ENCODE results near the gene PLEKHH3. TPM values are rescaled to one million over a fixed set of nuclear protein-coding genes. Genes with fewer than 3 reads are reported as not detected.

PLEKHH3 gene
- total and polyA plus RNA-seq, 2 of the 4 experiments (the other 2 are of a cell fraction) = 2.9 to 10.5 TPM

- TSS peak; percentile 96 for BruUV-seq (replicated peaks)
- dilution Hi-C loops (cut with HindIII; ENCODE audit: low sequenced_read_pairs, unreplicated experiment) = no loop called here
- Histone ChIP-seq H2AK9ac (replicated peaks; ENCODE audit: low read depth, low read length, poor library complexity) (peak overlapping the region; percentile 80), H2BK20ac (ENCODE audit: low read depth, low read length) (no peak overlapping the region), H3K27ac (ENCODE audit: insufficient read depth, low read length) (no peak overlapping the region), H2BK15ac (ENCODE audit: low read depth, low read length) (no peak overlapping the region), H3K9ac (ENCODE audit: low read depth, low read length) (no peak overlapping the region), H3K4me1 (ENCODE audit: control insufficient read depth, insufficient read depth, low read length) (peaks cover 3% of the 10 kb centered on the region; the same call in 1 of the 2 replicates), H3K14ac (replicated peaks; ENCODE audit: low read depth, low read length) (no peak overlapping the region), H4K8ac (ENCODE audit: low read depth in 2 of 2, low read length in 2 of 2) (peak overlapping the region in 1 of 2 experiments; percentile 19; a peak in 1 of 4 replicates), H2BK5ac (ENCODE audit: low read depth, low read length, poor library complexity, severe bottlenecking) (no peak overlapping the region), H3K56ac (ENCODE audit: extremely low read depth, insufficient read depth, low read length) (no peak overlapping the region), H4K5ac (ENCODE audit: low read depth, low read length) (no peak overlapping the region), H3K9me3 (ENCODE audit: control insufficient read depth, insufficient read depth, low read length) (no peaks in the 10 kb centered on the region), H4K91ac (ENCODE audit: insufficient read depth, low read depth, low read length) (no peak overlapping the region), H3K4me2 (ENCODE audit: low read depth, low read length) (no peak overlapping the region), H3K23ac (ENCODE audit: low read depth, low read length) (no peak overlapping the region; the same call in 1 of the 2 replicates), H3K27me3 (ENCODE audit: control insufficient read depth, insufficient read depth, low read length) (no peaks in the 10 kb centered on the region), H2AFZ (replicated peaks; ENCODE audit: low read length, poor library complexity) (peak overlapping the region; percentile 53), H3K18ac (ENCODE audit: low read depth, low read length) (no peak overlapping the region), H2AK5ac (ENCODE audit: low read depth, low read length) (peak overlapping the region; percentile 11; the same call in 1 of the 2 replicates), H3K79me1 (ENCODE audit: low read depth in 1 of 2, low read length in 2 of 2) (no peaks in the 10 kb centered on the region), H2BK120ac (ENCODE audit: low read depth, low read length) (no peak overlapping the region), H3K4me3 (ENCODE audit: insufficient read depth, low read depth, low read length) (no peak overlapping the region), H3K36me3 (ENCODE audit: control insufficient read depth, insufficient read depth, low read length) (peaks cover 44% of the 10 kb centered on the region), H3K4ac (ENCODE audit: low read depth, low read length) (0 out of 2 replicates have a peak overlapping the region, but pooled peaks have one; percentile 7), H4K20me1 (ENCODE audit: insufficient read depth, low read length) (no peaks in the 10 kb centered on the region; the same call in 1 of the 2 replicates), H3K9me1 (ENCODE audit: insufficient read depth, low read length) (peaks cover 5% of the 10 kb centered on the region; the same call in 1 of the 2 replicates)
- WGBS, 2 experiments (ENCODE audit: extremely low coverage in 2 of 2, insufficient read length in 1 of 2) = no CpG with 5 or more reads among the region's 2 CpGs
- peak; percentile 87 for DNase-seq
- peak; percentile 90 for ATAC-seq (ENCODE audit: low read depth)
- ChIA-PET CTCF (interaction anchor here (0.6 kb wide), 1 partner anchor 16 kb away, joined by 3 read pairs; no protein-coding TSS in a partner anchor), POLR2A (ENCODE audit: unreplicated experiment) (interaction anchor here (0.6 kb wide), 1 partner anchor 306 kb away, joined by 7 read pairs; no protein-coding TSS in a partner anchor)
- intact Hi-C loops (cut with micrococcal nuclease) = no loop called here
- in situ Hi-C loops (cut with MboI; ENCODE audit: low sequenced_read_pairs) = loop anchor here (25.0 kb wide), 1 partner anchor 613 kb away; no protein-coding TSS in a partner anchor
- TF ChIP-seq ELK1 (IDR thresholded peaks at IDR 0.05; ENCODE audit: borderline replicate concordance, low read depth, low read length) = no peak
- no peak for TF ChIP-seq RFX5 (IDR thresholded peaks at IDR 0.05; ENCODE audit: low read depth, low read length)
- TF ChIP-seq RAD21 (IDR thresholded peaks at IDR 0.05; ENCODE audit: low read length) = no peak
- no peak for TF ChIP-seq CTCF (conservative IDR thresholded peaks at IDR 0.05; ENCODE audit: low read depth, low read length)
- no peak for TF ChIP-seq RCOR1 (IDR thresholded peaks at IDR 0.05; ENCODE audit: insufficient replicate concordance, low read length)
- TF ChIP-seq NFE2L2 (IDR thresholded peaks at IDR 0.05; ENCODE audit: low read depth, low read length) = no peak
- TF ChIP-seq CEBPB (IDR thresholded peaks at IDR 0.05; ENCODE audit: low read depth, low read length) = no peak
- no peak for TF ChIP-seq BHLHE40 (IDR thresholded peaks at IDR 0.05; ENCODE audit: low read depth, low read length)
- no peak for TF ChIP-seq POLR2A (IDR thresholded peaks at IDR 0.05; ENCODE audit: low read depth, low read length)
- no peak for TF ChIP-seq MAFK (IDR thresholded peaks at IDR 0.05; ENCODE audit: low read depth, low read length)
- TF ChIP-seq MXI1 (IDR thresholded peaks at IDR 0.05; ENCODE audit: borderline replicate concordance, low read depth, low read length) = no peak
- no peak for TF ChIP-seq CHD1 (IDR thresholded peaks at IDR 0.05; ENCODE audit: low read depth, low read length)
- TF ChIP-seq USF2 (IDR thresholded peaks at IDR 0.05; ENCODE audit: low read depth, low read length) = no peak
- no peak for TF ChIP-seq FOS (IDR thresholded peaks at IDR 0.05; ENCODE audit: low read depth, low read length)
- TF ChIP-seq MAZ (IDR thresholded peaks at IDR 0.05; ENCODE audit: borderline replicate concordance, low read depth, low read length) = no peak
These were observed 22.1 kb upstream of the PLEKHH3 start for GRCh38 chr17:42698736-42699414.
